ENCODE results near the gene EFEMP2.
"Not testable (repeated sequence)": the region's sequence is repeated elsewhere in the genome, so short reads cannot be mapped to it uniquely, and the experiment has no call there.

Gene EFEMP2

GRCh38 chr11:65899356-65900124 is 26.9 kb upstream of the EFEMP2 start:
- peak overlapping the region; percentile 65 to 66 for H3K4me3 ChIP-seq (ENCODE audit: low read depth in 1 of 2, low read length in 2 of 2)
- H3K27ac ChIP-seq (ENCODE audit: low read length): no peak overlapping the region
- no peaks in the 10 kb centered on the region for H3K36me3 ChIP-seq (ENCODE audit: control insufficient read depth in 1 of 2, insufficient read depth in 2 of 2, low read length in 2 of 2)
- no peaks in the 10 kb centered on the region for H3K27me3 ChIP-seq (ENCODE audit: low read depth, low read length)
- no peaks in the 10 kb centered on the region for H3K9me3 ChIP-seq (ENCODE audit: control insufficient read depth in 1 of 2, low read length in 2 of 2)
- peaks cover 0 to 13% of the 10 kb centered on the region in 2 donors for H3K4me1 ChIP-seq (ENCODE audit: control insufficient read depth in 1 of 2, insufficient read depth in 2 of 2, low read length in 2 of 2)

DNA sequence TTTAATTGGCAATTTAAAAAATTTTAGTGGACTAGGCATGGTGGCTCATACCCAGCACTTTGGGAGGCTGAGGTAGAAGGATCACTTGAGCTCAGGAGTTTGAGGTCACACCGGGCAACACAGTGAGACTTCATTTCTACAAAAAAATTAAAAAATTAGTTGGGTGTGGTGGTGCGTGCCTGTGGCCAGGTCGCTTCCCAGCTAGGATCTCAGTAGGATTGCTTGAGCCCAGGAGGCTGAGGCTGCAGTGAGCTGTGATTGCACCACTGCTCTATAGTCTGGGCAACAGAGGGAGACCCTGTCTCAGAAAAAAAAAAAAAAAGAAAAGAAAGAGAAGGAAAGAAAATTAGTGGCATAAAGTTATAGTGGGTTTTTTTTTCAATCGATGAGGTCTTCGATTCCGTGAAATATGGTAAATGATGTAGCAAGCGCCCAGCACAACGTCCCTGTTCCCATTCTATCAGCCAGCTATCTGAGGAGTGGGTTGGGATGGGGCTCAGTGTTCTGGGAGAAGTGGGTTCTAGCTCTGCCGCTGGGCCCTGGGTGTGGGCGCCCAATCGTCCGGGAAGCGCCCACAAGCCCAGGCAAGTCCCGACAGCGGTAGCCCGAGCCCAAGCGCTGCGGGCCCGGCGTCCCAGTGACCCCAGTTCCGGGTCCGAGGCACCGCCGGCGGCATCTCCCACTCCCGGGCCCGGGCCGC is 26.2 kb upstream of the EFEMP2 start:
- peaks cover 0 to 18% of the 10 kb centered on the region in 2 donors for H3K4me1 ChIP-seq (ENCODE audit: control insufficient read depth in 1 of 2, insufficient read depth in 2 of 2, low read length in 2 of 2)
- peak overlapping the region; percentile 65 to 66 for H3K4me3 ChIP-seq (ENCODE audit: low read depth in 1 of 2, low read length in 2 of 2)
- no peaks in the 10 kb centered on the region for H3K9me3 ChIP-seq (ENCODE audit: control insufficient read depth in 1 of 2, low read length in 2 of 2)
- H3K27me3 ChIP-seq (ENCODE audit: low read depth, low read length): no peaks in the 10 kb centered on the region
- H3K36me3 ChIP-seq (ENCODE audit: control insufficient read depth in 1 of 2, insufficient read depth in 2 of 2, low read length in 2 of 2): no peaks in the 10 kb centered on the region
- no peak overlapping the region for H3K27ac ChIP-seq (ENCODE audit: low read length)

DNA sequence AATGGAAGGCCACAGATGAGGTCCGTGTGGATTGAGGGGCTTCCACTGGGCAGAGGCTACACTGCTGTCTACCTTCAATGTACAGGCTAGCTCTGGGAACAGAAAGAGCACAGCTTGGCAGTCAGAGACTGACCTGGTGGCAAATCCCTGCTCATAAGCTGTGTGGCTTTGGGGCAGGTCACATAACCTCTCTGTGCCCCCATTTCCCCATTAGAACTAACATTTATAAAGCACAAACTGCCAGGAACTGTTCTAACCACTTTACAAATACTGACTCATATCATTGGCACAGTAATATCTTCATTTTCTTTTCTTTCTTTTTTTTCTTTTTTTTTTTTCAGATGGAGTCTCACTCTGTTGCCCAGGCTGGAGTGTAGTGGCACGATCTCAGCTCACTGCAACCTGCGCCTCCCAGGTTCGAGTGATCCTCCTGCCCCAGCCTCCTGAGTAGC is 24.4 kb upstream of the EFEMP2 start:
- no peaks in the 10 kb centered on the region for H3K27me3 ChIP-seq (ENCODE audit: low read depth, low read length)
- H3K4me3 ChIP-seq (ENCODE audit: low read depth in 1 of 2, low read length in 2 of 2): no peak overlapping the region
- no peaks in the 10 kb centered on the region for H3K36me3 ChIP-seq (ENCODE audit: control insufficient read depth in 1 of 2, insufficient read depth in 2 of 2, low read length in 2 of 2)
- H3K9me3 ChIP-seq (ENCODE audit: control insufficient read depth in 1 of 2, low read length in 2 of 2): no peaks in the 10 kb centered on the region
- peaks cover 2 to 34% of the 10 kb centered on the region in 2 donors for H3K4me1 ChIP-seq (ENCODE audit: control insufficient read depth in 1 of 2, insufficient read depth in 2 of 2, low read length in 2 of 2)
- no peak overlapping the region for H3K27ac ChIP-seq (ENCODE audit: low read length)

- Histone ChIP-seq H3K27ac (ENCODE audit: low read length) (no peak overlapping the region), H3K36me3 (ENCODE audit: control insufficient read depth in 1 of 2, insufficient read depth in 2 of 2, low read length in 2 of 2) (no peaks in the 10 kb centered on the region), H3K4me1 (ENCODE audit: control insufficient read depth in 1 of 2, insufficient read depth in 2 of 2, low read length in 2 of 2) (peaks cover 4 to 41% of the 10 kb centered on the region in 2 donors), H3K9me3 (ENCODE audit: control insufficient read depth in 1 of 2, low read length in 2 of 2) (no peaks in the 10 kb centered on the region), H3K4me3 (ENCODE audit: low read depth in 1 of 2, low read length in 2 of 2) (no peak overlapping the region), H3K27me3 (ENCODE audit: low read depth, low read length) (no peaks in the 10 kb centered on the region)
Observed at GRCh38 chr11:65896034-65896999, 23.7 kb upstream of the EFEMP2 start.

- Histone ChIP-seq H3K9me3 (ENCODE audit: control insufficient read depth in 1 of 2, low read length in 2 of 2) (no peaks in the 10 kb centered on the region), H3K4me1 (ENCODE audit: control insufficient read depth in 1 of 2, insufficient read depth in 2 of 2, low read length in 2 of 2) (peaks cover 4 to 46% of the 10 kb centered on the region in 2 donors), H3K27ac (ENCODE audit: low read length) (no peak overlapping the region)
Observed at GRCh38 chr11:65895482-65895981, 22.9 kb upstream of the EFEMP2 start.

DNA sequence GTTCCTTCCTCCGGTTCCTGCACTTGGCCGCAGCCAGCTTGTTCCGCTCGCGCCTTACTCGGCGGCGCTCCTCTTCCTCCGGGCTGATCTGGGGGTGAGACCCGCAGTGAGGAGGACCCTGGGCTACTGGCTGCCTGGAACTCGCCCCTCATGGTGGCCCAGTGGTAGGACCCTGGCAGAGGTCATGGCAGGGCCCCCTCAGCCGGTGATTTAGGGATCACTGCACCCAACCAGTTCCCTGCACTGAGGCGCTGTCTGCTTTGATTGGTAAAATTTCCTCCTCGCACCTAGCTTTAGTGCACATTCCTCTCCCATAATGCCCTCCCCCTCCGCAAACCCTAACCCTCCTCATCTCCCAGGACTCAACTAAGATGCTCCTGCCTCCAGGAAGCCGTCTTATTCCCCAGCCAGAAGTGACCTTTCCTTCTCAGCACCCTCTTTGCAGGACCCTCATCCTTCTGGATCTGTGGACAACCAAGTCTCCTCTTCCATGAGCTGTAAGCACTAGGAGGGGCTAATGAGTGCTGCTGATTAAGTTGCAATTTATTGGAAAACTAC is 21.5 kb upstream of the EFEMP2 start:
- Histone ChIP-seq H3K36me3 (ENCODE audit: control insufficient read depth in 1 of 2, insufficient read depth in 2 of 2, low read length in 2 of 2) (no peaks in the 10 kb centered on the region), H3K4me3 (ENCODE audit: low read depth in 1 of 2, low read length in 2 of 2) (peak overlapping the region; percentile 11 to 33), H3K27ac (ENCODE audit: low read length) (peak overlapping the region; percentile 56), H3K27me3 (ENCODE audit: low read depth, low read length) (no peaks in the 10 kb centered on the region), H3K4me1 (ENCODE audit: control insufficient read depth in 1 of 2, insufficient read depth in 2 of 2, low read length in 2 of 2) (peaks cover 11 to 45% of the 10 kb centered on the region in 2 donors), H3K9me3 (ENCODE audit: control insufficient read depth in 1 of 2, low read length in 2 of 2) (no peaks in the 10 kb centered on the region)

More at GRCh38 chr11:65895482-65895981, 22.9 kb upstream of the EFEMP2 start:
- Histone ChIP-seq H3K36me3 (ENCODE audit: control insufficient read depth in 1 of 2, insufficient read depth in 2 of 2, low read length in 2 of 2) (no peaks in the 10 kb centered on the region), H3K4me3 (ENCODE audit: low read depth in 1 of 2, low read length in 2 of 2) (no peak overlapping the region), H3K27me3 (ENCODE audit: low read depth, low read length) (no peaks in the 10 kb centered on the region)

GRCh38 chr11:65892661-65893317 is 20.2 kb upstream of the EFEMP2 start:
- Histone ChIP-seq H3K27ac (ENCODE audit: low read length) (no peak overlapping the region), H3K4me1 (ENCODE audit: control insufficient read depth in 1 of 2, insufficient read depth in 2 of 2, low read length in 2 of 2) (peaks cover 12 to 41% of the 10 kb centered on the region in 2 donors), H3K36me3 (ENCODE audit: control insufficient read depth in 1 of 2, insufficient read depth in 2 of 2, low read length in 2 of 2) (no peaks in the 10 kb centered on the region), H3K27me3 (ENCODE audit: low read depth, low read length) (no peaks in the 10 kb centered on the region), H3K4me3 (ENCODE audit: low read depth in 1 of 2, low read length in 2 of 2) (peak overlapping the region in 1 of 2 donors; percentile 82), H3K9me3 (ENCODE audit: control insufficient read depth in 1 of 2, low read length in 2 of 2) (no peaks in the 10 kb centered on the region)

GRCh38 chr11:65892137-65892540 is 19.5 kb upstream of the EFEMP2 start:
- Histone ChIP-seq H3K27ac (ENCODE audit: low read length) (peak overlapping the region; percentile 72), H3K4me1 (ENCODE audit: control insufficient read depth in 1 of 2, insufficient read depth in 2 of 2, low read length in 2 of 2) (peaks cover 17 to 48% of the 10 kb centered on the region in 2 donors), H3K4me3 (ENCODE audit: low read depth in 1 of 2, low read length in 2 of 2) (peak overlapping the region; percentile 59 to 82)
- not testable (repeated sequence) for H3K36me3 ChIP-seq (ENCODE audit: control insufficient read depth in 1 of 2, insufficient read depth in 2 of 2, low read length in 2 of 2); H3K9me3 ChIP-seq (ENCODE audit: control insufficient read depth in 1 of 2, low read length in 2 of 2); H3K27me3 ChIP-seq (ENCODE audit: low read depth, low read length)

GRCh38 chr11:65891219-65892136 is 18.9 kb upstream of the EFEMP2 start:
- Histone ChIP-seq H3K27me3 (ENCODE audit: low read depth, low read length) (no peaks in the 10 kb centered on the region), H3K36me3 (ENCODE audit: control insufficient read depth in 1 of 2, insufficient read depth in 2 of 2, low read length in 2 of 2) (no peaks in the 10 kb centered on the region), H3K4me3 (ENCODE audit: low read depth in 1 of 2, low read length in 2 of 2) (peak overlapping the region; percentile 59 to 82), H3K4me1 (ENCODE audit: control insufficient read depth in 1 of 2, insufficient read depth in 2 of 2, low read length in 2 of 2) (peaks cover 17 to 54% of the 10 kb centered on the region in 2 donors), H3K9me3 (ENCODE audit: control insufficient read depth in 1 of 2, low read length in 2 of 2) (no peaks in the 10 kb centered on the region), H3K27ac (ENCODE audit: low read length) (peak overlapping the region; percentile 72)
